HFFc6 (cell line): ENCODE measurements around the gene ANO10. TPM values are rescaled to one million over a fixed set of nuclear protein-coding genes. Genes with fewer than 3 reads are reported as not detected.
A peak's percentile ranks its signal among the peaks of the same experiment; 100 is the strongest.

Experiments
- DNase-seq: peaks from one replicate; pipeline ENCODE4 v3.0.0-alpha.2; 2018
- H3K27ac Mint-ChIP-seq: 2 replicates; pipeline ENCODE4 v1.8.0; 2020; ENCODE audit warnings: mild to moderate bottlenecking, mixed read lengths
- H3K27me3 Mint-ChIP-seq: 2 replicates; pipeline ENCODE4 v1.8.0; 2021; ENCODE audit warnings: mild to moderate bottlenecking, moderate library complexity, mixed read lengths; ENCODE audit not compliant: insufficient read depth
- H3K36me3 Mint-ChIP-seq: 2 replicates; pipeline ENCODE4 v1.8.0; 2021; ENCODE audit warnings: low read depth, mixed read lengths
- H3K4me1 Mint-ChIP-seq: 2 replicates; pipeline ENCODE4 v1.8.0; 2020; ENCODE audit warnings: low read depth, mixed read lengths
- H3K4me3 Mint-ChIP-seq: 2 replicates; pipeline ENCODE4 v1.8.0; 2020; ENCODE audit warnings: mild to moderate bottlenecking, moderate library complexity, mixed read lengths
- H3K9me3 Mint-ChIP-seq: 2 replicates; pipeline ENCODE4 v1.8.0; 2020; ENCODE audit warnings: mild to moderate bottlenecking, mixed read lengths
- total RNA-seq, 6 experiments: library from RNA; stranded (reverse); fragmentation: NEBNext Ultra II Directional; extraction: Animal tissue kit (Norgen Biotek cat#: 25700); gene quantifications; 2 replicates in 1 of 6; 3 replicates in 5 of 6; pipeline ENCODE4 v1.2.3, GENCODE V29; 2021
- TF ChIP-seq, protein P1 (sequence below): fragments of 200-600 bp; sonication (generic); IDR thresholded peaks from 2 replicates; pipeline ENCODE4 v1.5.0; 2021; ENCODE audit warnings: antibody characterized with exemption, mild to moderate bottlenecking

The ANO10 gene
- total RNA-seq, 6 experiments from 2014 or later: 78.3 to 103 (median 90.8) TPM

GRCh38 chr3:43515970-43516635 lies 105.7 kb downstream of the ANO10 start:
- H3K36me3 Mint-ChIP-seq: peaks cover 24% of the 10 kb centered on the region
- peaks cover 11% of the 10 kb centered on the region for H3K9me3 Mint-ChIP-seq
- no peak overlapping the region for H3K27ac Mint-ChIP-seq
- peaks cover 27% of the 10 kb centered on the region for H3K4me1 Mint-ChIP-seq
- peaks cover 2% of the 10 kb centered on the region; the same call in 1 of the 2 replicates for H3K27me3 Mint-ChIP-seq
- H3K4me3 Mint-ChIP-seq: no peak overlapping the region
- DNase-seq: no peak
- TF ChIP-seq, protein P1, sequence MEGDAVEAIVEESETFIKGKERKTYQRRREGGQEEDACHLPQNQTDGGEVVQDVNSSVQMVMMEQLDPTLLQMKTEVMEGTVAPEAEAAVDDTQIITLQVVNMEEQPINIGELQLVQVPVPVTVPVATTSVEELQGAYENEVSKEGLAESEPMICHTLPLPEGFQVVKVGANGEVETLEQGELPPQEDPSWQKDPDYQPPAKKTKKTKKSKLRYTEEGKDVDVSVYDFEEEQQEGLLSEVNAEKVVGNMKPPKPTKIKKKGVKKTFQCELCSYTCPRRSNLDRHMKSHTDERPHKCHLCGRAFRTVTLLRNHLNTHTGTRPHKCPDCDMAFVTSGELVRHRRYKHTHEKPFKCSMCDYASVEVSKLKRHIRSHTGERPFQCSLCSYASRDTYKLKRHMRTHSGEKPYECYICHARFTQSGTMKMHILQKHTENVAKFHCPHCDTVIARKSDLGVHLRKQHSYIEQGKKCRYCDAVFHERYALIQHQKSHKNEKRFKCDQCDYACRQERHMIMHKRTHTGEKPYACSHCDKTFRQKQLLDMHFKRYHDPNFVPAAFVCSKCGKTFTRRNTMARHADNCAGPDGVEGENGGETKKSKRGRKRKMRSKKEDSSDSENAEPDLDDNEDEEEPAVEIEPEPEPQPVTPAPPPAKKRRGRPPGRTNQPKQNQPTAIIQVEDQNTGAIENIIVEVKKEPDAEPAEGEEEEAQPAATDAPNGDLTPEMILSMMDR: no peak

DNA sequence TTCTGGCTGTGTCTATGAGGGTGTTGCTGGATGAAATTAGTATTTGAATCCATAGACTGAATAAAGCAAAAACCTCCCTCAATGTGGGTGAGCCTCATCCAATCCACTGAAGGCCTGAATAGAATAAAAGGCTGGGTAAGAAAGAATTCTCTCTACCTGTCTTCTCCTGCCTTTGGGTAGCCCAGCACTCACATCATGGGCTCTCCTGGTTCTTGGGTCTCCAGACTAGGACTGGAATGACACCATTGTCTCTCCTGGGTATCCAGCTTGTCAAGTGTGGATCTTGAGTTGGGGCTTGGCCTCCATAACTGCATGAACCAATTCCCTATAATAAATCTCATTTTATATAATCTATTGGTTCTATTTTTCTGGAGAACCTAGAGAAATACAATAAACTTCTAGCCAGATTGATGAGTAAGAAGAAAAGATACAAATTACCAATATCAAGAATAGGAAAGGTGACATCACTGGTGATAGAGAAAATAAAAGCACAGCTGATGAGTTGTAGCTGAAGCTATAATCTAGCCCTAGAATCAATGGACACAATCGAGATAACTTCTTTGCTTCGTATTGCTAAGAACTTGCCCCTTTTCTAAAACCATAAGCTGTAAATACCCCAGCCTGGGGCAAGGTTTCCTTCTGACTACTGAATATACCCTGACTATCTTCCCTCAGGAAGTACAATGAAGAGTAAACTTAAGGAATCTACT lies 106.4 kb downstream of the ANO10 start:
- Mint-ChIP-seq H3K36me3 (peaks cover 24% of the 10 kb centered on the region), H3K27me3 (peaks cover 2% of the 10 kb centered on the region; the same call in 1 of the 2 replicates), H3K9me3 (peaks cover 11% of the 10 kb centered on the region), H3K4me3 (no peak overlapping the region), H3K27ac (no peak overlapping the region), H3K4me1 (peaks cover 27% of the 10 kb centered on the region)
- DNase-seq: no peak
- TF ChIP-seq, protein P1: no peak

DNA sequence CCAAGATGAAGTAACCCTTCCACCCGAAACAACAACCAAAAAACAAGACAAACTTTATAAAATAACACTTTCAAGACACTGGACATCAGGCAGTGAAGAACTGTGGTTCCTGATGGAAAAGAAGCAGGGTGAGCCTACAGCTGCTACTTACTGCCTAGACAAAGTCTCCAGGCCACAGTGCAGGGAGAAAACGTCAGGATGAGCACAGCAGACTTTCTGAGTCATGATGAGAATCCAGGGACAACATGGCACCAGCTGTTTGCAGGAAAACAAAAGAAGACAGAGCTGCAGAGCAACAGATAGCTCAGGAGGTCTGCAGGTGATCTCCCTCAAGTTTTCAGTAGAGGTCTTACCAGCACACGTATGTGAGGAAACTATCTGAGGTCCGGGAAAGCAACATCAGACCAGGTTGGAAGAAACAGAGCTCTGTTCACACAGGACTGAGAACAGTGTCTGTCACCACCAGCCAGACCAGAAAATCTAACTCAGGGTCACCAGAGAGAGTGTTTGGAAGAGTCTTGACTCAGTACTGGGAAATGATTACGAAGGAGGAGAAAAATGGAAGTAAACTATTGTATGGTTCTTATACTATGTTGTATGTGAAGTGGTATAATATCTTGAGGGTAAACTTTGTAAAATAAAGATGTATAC lies 108.9 kb downstream of the ANO10 start:
- Mint-ChIP-seq H3K4me1 (peaks cover 27% of the 10 kb centered on the region), H3K27me3 (peaks cover 2% of the 10 kb centered on the region; the same call in 1 of the 2 replicates), H3K27ac (peak overlapping the region; percentile 82), H3K4me3 (no peak overlapping the region), H3K36me3 (peaks cover 1% of the 10 kb centered on the region; the same call in 1 of the 2 replicates), H3K9me3 (no peaks in the 10 kb centered on the region)
- TF ChIP-seq, protein P1: no peak
- DNase-seq: peak; percentile 47

DNA sequence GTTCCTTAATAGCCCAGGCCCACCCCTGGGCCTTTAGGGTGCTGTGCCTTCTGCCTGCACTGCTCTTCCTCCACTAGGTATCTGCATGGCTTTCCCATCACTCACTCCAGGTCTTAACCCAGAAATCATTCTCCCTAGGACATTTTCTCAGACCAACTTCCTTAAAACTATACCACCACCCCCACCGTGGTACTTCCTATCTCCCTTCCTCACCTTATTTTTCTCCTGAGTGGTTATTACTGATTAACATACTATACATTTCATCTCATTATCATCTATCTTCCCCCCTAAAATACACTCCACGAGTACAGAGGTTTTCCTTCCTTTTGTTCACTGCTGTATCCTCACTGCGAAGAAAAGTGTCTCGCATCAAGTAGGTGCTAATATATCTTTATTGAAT lies 115.2 kb downstream of the ANO10 start:
- no peak overlapping the region for H3K27ac Mint-ChIP-seq
- H3K27me3 Mint-ChIP-seq: no peaks in the 10 kb centered on the region; the same call in 1 of the 2 replicates
- DNase-seq: no peak

GRCh38 chr3:43505351-43505750 lies 116.5 kb downstream of the ANO10 start:
- DNase-seq: peak; percentile 59
- H3K36me3 Mint-ChIP-seq: no peaks in the 10 kb centered on the region
- TF ChIP-seq, protein P1: no peak
- H3K4me3 Mint-ChIP-seq: no peak overlapping the region
- H3K9me3 Mint-ChIP-seq: no peaks in the 10 kb centered on the region
- peaks cover 7% of the 10 kb centered on the region for H3K4me1 Mint-ChIP-seq
- no peaks in the 10 kb centered on the region; the same call in 1 of the 2 replicates for H3K27me3 Mint-ChIP-seq
- H3K27ac Mint-ChIP-seq: 0 out of 2 replicates have a peak overlapping the region, but pooled peaks have one; percentile 32

More for the DNA sequence above, 115.2 kb downstream of the ANO10 start:
- no peak overlapping the region for H3K4me3 Mint-ChIP-seq
- TF ChIP-seq, protein P1: no peak
- no peaks in the 10 kb centered on the region for H3K9me3 Mint-ChIP-seq
- no peaks in the 10 kb centered on the region for H3K36me3 Mint-ChIP-seq
- H3K4me1 Mint-ChIP-seq: peaks cover 10% of the 10 kb centered on the region
